Left lung (tissue), 10 donors: Measurements from ENCODE around the gene GALNT2. TPM values are rescaled to one million over a fixed set of nuclear protein-coding genes. Genes with fewer than 3 reads are reported as not detected.

Experiments
- ATAC-seq: fragments of 200-7000 bp; cut with Tn5 transposase; one replicate; pipeline ENCODE4 v1.9.1; 2020; ENCODE audit warnings: moderate library complexity
- DNase-seq, 4 donors: peaks; one replicate each; pipeline ENCODE4 v3.0.0-alpha.2; 2013 to 2020
- H3K27ac ChIP-seq, 2 donors: fragments of 200-600 bp; sonication (generic) in 1 of 2; one replicate each; pipeline versions ENCODE4 v1.5.0 to v1.8.0; 2020 to 2021
- H3K27me3 ChIP-seq, 2 donors: fragments of 200-600 bp; sonication (generic) in 1 of 2; one replicate each; pipeline versions ENCODE4 v1.5.0 to v1.8.0; 2020 to 2021
- H3K36me3 ChIP-seq, 2 donors: fragments of 200-600 bp; sonication (generic) in 1 of 2; one replicate each; pipeline versions ENCODE4 v1.5.0 to v1.8.0; 2020 to 2021
- H3K4me1 ChIP-seq, 2 donors: fragments of 200-600 bp; one replicate each; pipeline ENCODE4 v1.8.0; 2021
- H3K4me3 ChIP-seq, 2 donors: fragments of 200-600 bp; sonication (generic) in 1 of 2; one replicate each; pipeline versions ENCODE4 v1.5.0 to v1.8.0; 2020 to 2021; ENCODE audit warnings: mild to moderate bottlenecking in 1 of 2
- H3K9me3 ChIP-seq, 2 donors: fragments of 200-600 bp; sonication (generic) in 1 of 2; one replicate each; pipeline versions ENCODE4 v1.5.0 to v1.8.0; 2020 to 2021
- CTCF ChIP-seq, 2 donors: fragments of 200-600 bp; sonication (generic) in 1 of 2; IDR thresholded peaks; one replicate each; pipeline versions ENCODE4 v1.5.0 to v1.8.0; 2021; ENCODE audit warnings: antibody characterized with exemption in 2 of 2
- intact Hi-C, 2 donors: fragments of 100-400 bp; cut with DNase I; formaldehyde crosslinking; loops; one replicate each; pipeline versions ENCODE4 v1.11.2 to v1.14.2; 2022
- polyA plus RNA-seq, 6 donors: library from polyadenylated mRNA; unstranded; fragments of 120-200 nt; gene quantifications; one replicate each; pipeline ENCODE4 v1.2.1, GENCODE V29; 2013; ENCODE audit not compliant: insufficient read length in 6 of 6
- total RNA-seq, 2 donors: library from RNA; stranded (reverse); fragmentation: NEBNext Ultra II Directional; extraction: Animal tissue kit (Norgen Biotek cat#: 25700); gene quantifications; one replicate each; pipeline ENCODE4 v1.2.1, GENCODE V29; 2021
- donor health status: DM: no; HTN: yes; CAD: no.
- donor health status: DM: no; HTN: no; CAD: no.

Gene GALNT2
- total and polyA plus RNA-seq, 8 donors, result 27.6 to 114 (median 40.0) TPM

- H3K36me3 ChIP-seq, result no peaks in the 10 kb centered on the region
- H3K27me3 ChIP-seq, result no peaks in the 10 kb centered on the region
- intact Hi-C loops, result no loop called here
- H3K9me3 ChIP-seq, result no peaks in the 10 kb centered on the region
- no peak for DNase-seq
- no peaks in the 10 kb centered on the region for H3K4me1 ChIP-seq
- TF ChIP-seq CTCF (IDR thresholded peaks at IDR 0.05), result no peak
- H3K4me3 ChIP-seq, result no peak overlapping the region
- no peak for ATAC-seq
- H3K27ac ChIP-seq, result no peak overlapping the region
These were observed 256.6 kb downstream of the GALNT2 start for GRCh38 chr1:230323686-230324085.

- H3K36me3 ChIP-seq, result no peaks in the 10 kb centered on the region
These were observed 260.2 kb downstream of the GALNT2 start for GRCh38 chr1:230326971-230327891.

GRCh38 chr1:230327892-230328284 is 260.9 kb downstream of the GALNT2 start:
- peaks cover 0 to 8% of the 10 kb centered on the region in 2 donors for H3K27me3 ChIP-seq
- H3K9me3 ChIP-seq, result no peaks in the 10 kb centered on the region
- no peak for TF ChIP-seq CTCF (IDR thresholded peaks at IDR 0.05)
- H3K4me3 ChIP-seq, result no peak overlapping the region
- H3K36me3 ChIP-seq, result no peaks in the 10 kb centered on the region
- no peak overlapping the region for H3K27ac ChIP-seq
- no peaks in the 10 kb centered on the region for H3K4me1 ChIP-seq
- intact Hi-C loops, result no loop called here
- DNase-seq (no peak), ATAC-seq (no peak)

More at GRCh38 chr1:230326971-230327891, 260.2 kb downstream of the GALNT2 start:
- Histone ChIP-seq H3K27me3 (peaks cover 0 to under 1% of the 10 kb centered on the region in 2 donors), H3K9me3 (no peaks in the 10 kb centered on the region), H3K27ac (no peak overlapping the region), H3K4me1 (no peaks in the 10 kb centered on the region), H3K4me3 (no peak overlapping the region)
- no peak for TF ChIP-seq CTCF (IDR thresholded peaks at IDR 0.05)
- intact Hi-C loops, result no loop called here
- ATAC-seq (no peak), DNase-seq (peak in 2 of 4 donors; percentile 27 to 32)

- H3K27me3 ChIP-seq, result peaks cover 0 to 11% of the 10 kb centered on the region in 2 donors
- H3K9me3 ChIP-seq, result no peaks in the 10 kb centered on the region
- TF ChIP-seq CTCF (IDR thresholded peaks at IDR 0.05), result no peak
- DNase-seq (no peak), ATAC-seq (no peak)
- no peak overlapping the region for H3K4me3 ChIP-seq
- no peak overlapping the region for H3K27ac ChIP-seq
- intact Hi-C loops, result no loop called here
- no peaks in the 10 kb centered on the region for H3K36me3 ChIP-seq
- no peaks in the 10 kb centered on the region for H3K4me1 ChIP-seq
These were observed 261.4 kb downstream of the GALNT2 start for GRCh38 chr1:230328342-230329015.

GRCh38 chr1:230330157-230330556 is 263.1 kb downstream of the GALNT2 start:
- Histone ChIP-seq H3K27ac (no peak overlapping the region), H3K4me1 (no peaks in the 10 kb centered on the region), H3K27me3 (peaks cover 0 to 11% of the 10 kb centered on the region in 2 donors), H3K9me3 (no peaks in the 10 kb centered on the region), H3K4me3 (no peak overlapping the region), H3K36me3 (no peaks in the 10 kb centered on the region)
- no peak for ATAC-seq
- intact Hi-C loops, result no loop called here
- no peak for TF ChIP-seq CTCF (IDR thresholded peaks at IDR 0.05)
- no peak for DNase-seq
